A172 (cell line): ENCODE data around the gene LMAN2L. TPM values are rescaled to one million over a fixed set of nuclear protein-coding genes. Genes with fewer than 3 reads are reported as not detected.

Experiments
- DNase-seq: peaks from one replicate; pipeline ENCODE4 v3.0.0-alpha.2; 2015; ENCODE audit warnings: low spot score
- total RNA-seq: library from RNA; depleted of rRNA; stranded (reverse); fragments of >200 nt; shearing (Covaris generic); gene quantifications from 2 replicates; pipeline ENCODE4 v1.2.3, GENCODE V29; 2014; rRNA removed

Gene LMAN2L
- 49.3 and 57.1 TPM in 2 replicates for total RNA-seq

- peak; percentile 99 for DNase-seq
These were observed at the start of gene LMAN2L for GRCh38 chr2:96739633-96740428. TSS of gene LMAN2L (minus strand) at chr2:96740064. CDS start at chr2:96740040, 24 bp downstream.

GRCh38 chr2:96789245-96789617, 49.4 kb upstream of the LMAN2L start:
- no peak for DNase-seq

- DNase-seq, result peak; percentile 66
These were observed 48.8 kb upstream of the LMAN2L start for GRCh38 chr2:96788442-96789244.

GRCh38 chr2:96787411-96787810, 47.5 kb upstream of the LMAN2L start:
- no peak for DNase-seq

- DNase-seq, result no peak
These were observed 43.5 kb upstream of the LMAN2L start for GRCh38 chr2:96783388-96783787.

GRCh38 chr2:96775160-96775559, 35.3 kb upstream of the LMAN2L start:
- no peak for DNase-seq

- no peak for DNase-seq
These were observed 34.1 kb upstream of the LMAN2L start for GRCh38 chr2:96773922-96774321.

- DNase-seq, result no peak
These were observed 33.2 kb upstream of the LMAN2L start for GRCh38 chr2:96772903-96773671.

GRCh38 chr2:96771796-96772618, 32.1 kb upstream of the LMAN2L start:
- no peak for DNase-seq

- DNase-seq, result no peak
These were observed 30.8 kb upstream of the LMAN2L start for GRCh38 chr2:96770442-96771202.

GRCh38 chr2:96769814-96770213, 29.9 kb upstream of the LMAN2L start:
- no peak for DNase-seq

- no peak for DNase-seq
These were observed 28.3 kb upstream of the LMAN2L start for GRCh38 chr2:96768083-96768561.

- no peak for DNase-seq
These were observed 27.4 kb upstream of the LMAN2L start for GRCh38 chr2:96767135-96767871.

- no peak for DNase-seq
These were observed 24.4 kb upstream of the LMAN2L start for GRCh38 chr2:96764253-96764637.

GRCh38 chr2:96763511-96764252, 23.8 kb upstream of the LMAN2L start:
- DNase-seq, result peak; percentile 19

- DNase-seq, result no peak
These were observed 22.9 kb upstream of the LMAN2L start for GRCh38 chr2:96762529-96763311.

- DNase-seq, result no peak
These were observed 21.3 kb upstream of the LMAN2L start for GRCh38 chr2:96760986-96761832.
